Activated CD4-positive, CD25-positive, alpha-beta regulatory T cell treated with anti-CD3 and anti-CD28 coated beads, Interleukin-2, amount 50 U/mL, for 72 hours (primary cell): ENCODE measurements around the gene SEC24B.
"Not testable (repeated sequence)": the region's sequence is repeated elsewhere in the genome, so short reads cannot be mapped to it uniquely, and the experiment has no call there.

Experiments
- DNase-seq: peaks from one replicate; pipeline ENCODE4 v3.0.0; 2021

Gene SEC24B

GRCh38 chr4:109434007-109434971, 674 bp downstream of the SEC24B start:
- DNase-seq, result peak; percentile 39

GRCh38 chr4:109435635-109436034, 2.0 kb downstream of the SEC24B start:
- no peak for DNase-seq

- no peak for DNase-seq
Measured at GRCh38 chr4:109436504-109436903, 2.9 kb downstream of the SEC24B start.

GRCh38 chr4:109440948-109441347, 7.3 kb downstream of the SEC24B start:
- no peak for DNase-seq

GRCh38 chr4:109441862-109442458, 8.3 kb downstream of the SEC24B start:
- DNase-seq, result no peak

- no peak for DNase-seq
Measured at GRCh38 chr4:109444182-109444844, 10.7 kb downstream of the SEC24B start.

- DNase-seq, result no peak
Measured at GRCh38 chr4:109447278-109447677, 13.7 kb downstream of the SEC24B start.

GRCh38 chr4:109451544-109452273, 18.1 kb downstream of the SEC24B start:
- DNase-seq, result no peak

- DNase-seq, result not testable (repeated sequence)
Measured at GRCh38 chr4:109453110-109453509, 19.5 kb downstream of the SEC24B start.

- DNase-seq, result no peak
Measured at GRCh38 chr4:109462297-109462696, 28.7 kb downstream of the SEC24B start.

- no peak for DNase-seq
Measured at GRCh38 chr4:109462802-109463201, 29.2 kb downstream of the SEC24B start.

GRCh38 chr4:109465069-109465468, 31.5 kb downstream of the SEC24B start:
- no peak for DNase-seq

- DNase-seq, result no peak
Measured at GRCh38 chr4:109469915-109470314, 36.3 kb downstream of the SEC24B start.

GRCh38 chr4:109472343-109472761, 38.7 kb downstream of the SEC24B start:
- DNase-seq, result no peak

GRCh38 chr4:109473824-109474223, 40.2 kb downstream of the SEC24B start:
- no peak for DNase-seq

- DNase-seq, result no peak
Measured at GRCh38 chr4:109486007-109486406, 52.4 kb downstream of the SEC24B start.

- no peak for DNase-seq
Measured at GRCh38 chr4:109494563-109494962, 60.9 kb downstream of the SEC24B start.

- DNase-seq, result no peak
Measured at GRCh38 chr4:109495514-109495913, 61.9 kb downstream of the SEC24B start.

- DNase-seq, result no peak
Measured at GRCh38 chr4:109496875-109497274, 63.3 kb downstream of the SEC24B start.

- DNase-seq, result no peak
Measured at GRCh38 chr4:109497511-109497910, 63.9 kb downstream of the SEC24B start.

GRCh38 chr4:109499513-109499912, 65.9 kb downstream of the SEC24B start:
- no peak for DNase-seq

- DNase-seq, result no peak
Measured at GRCh38 chr4:109506890-109507289, 73.3 kb downstream of the SEC24B start.

- DNase-seq, result no peak
Measured at GRCh38 chr4:109510687-109511086, 77.1 kb downstream of the SEC24B start.
